ENCODE measurements around the gene CGB5.
"Not testable (repeated sequence)": the region's sequence is repeated elsewhere in the genome, so short reads cannot be mapped to it uniquely, and the experiment has no call there.

Gene CGB5

DNA sequence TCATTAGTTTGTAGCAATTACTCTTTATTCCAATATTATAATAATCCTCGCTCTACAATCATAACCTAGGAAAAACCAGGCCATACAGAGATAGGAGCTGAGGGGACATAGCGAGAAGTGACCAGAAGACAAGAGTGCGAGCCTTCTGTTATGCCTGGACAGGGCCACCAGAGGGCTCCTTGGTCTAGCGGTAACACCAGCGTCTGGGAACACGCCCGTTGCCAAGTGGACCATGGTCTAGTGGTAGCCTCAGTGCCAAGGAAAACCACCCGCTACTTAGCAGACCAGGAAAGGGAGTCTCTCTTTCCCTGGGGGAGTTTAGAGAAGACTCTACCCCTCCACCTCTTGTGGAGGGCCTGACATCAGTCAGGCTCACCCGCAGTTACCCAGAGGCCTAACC, 31.2 kb downstream of the CGB5 start:
- H3K27ac Mint-ChIP-seq, H3K9me3 Mint-ChIP-seq, H3K36me3 Mint-ChIP-seq, H3K4me3 Mint-ChIP-seq: not testable (repeated sequence)
- peaks cover 70% of the 10 kb centered on the region for H3K27me3 Mint-ChIP-seq
- peaks cover 15% of the 10 kb centered on the region for H3K4me1 Mint-ChIP-seq
- CTCF ChIA-PET: interaction anchor here (0.6 to 2.3 kb wide), 6 partner anchors 8 to 298 kb away, joined by 3 to 7 read pairs (median 4); no protein-coding TSS in a partner anchor
- DNase-seq: peak; percentile 40

DNA sequence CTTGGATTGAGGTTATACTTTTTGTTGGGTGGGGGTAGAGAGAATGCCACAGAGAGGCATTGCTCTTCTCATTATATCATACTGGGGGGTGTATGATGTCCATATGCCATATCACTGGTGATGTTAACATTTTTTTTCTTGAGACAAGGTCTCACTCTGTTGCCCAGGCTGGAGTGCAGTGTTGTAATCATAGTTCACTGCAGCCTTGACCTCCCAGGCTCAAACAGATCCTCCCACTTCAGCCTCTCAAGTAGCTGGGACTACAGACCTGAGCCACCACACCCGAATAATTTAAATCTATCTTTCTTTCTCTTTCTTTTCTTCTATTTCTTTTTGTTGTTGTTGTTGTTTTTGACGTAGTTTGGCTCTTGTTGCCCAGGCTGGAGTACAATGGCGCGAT, 36.7 kb downstream of the CGB5 start:
- Mint-ChIP-seq H3K4me1 (peaks cover 7% of the 10 kb centered on the region), H3K27me3 (peaks cover 32% of the 10 kb centered on the region), H3K4me3 (no peak overlapping the region)

DNA sequence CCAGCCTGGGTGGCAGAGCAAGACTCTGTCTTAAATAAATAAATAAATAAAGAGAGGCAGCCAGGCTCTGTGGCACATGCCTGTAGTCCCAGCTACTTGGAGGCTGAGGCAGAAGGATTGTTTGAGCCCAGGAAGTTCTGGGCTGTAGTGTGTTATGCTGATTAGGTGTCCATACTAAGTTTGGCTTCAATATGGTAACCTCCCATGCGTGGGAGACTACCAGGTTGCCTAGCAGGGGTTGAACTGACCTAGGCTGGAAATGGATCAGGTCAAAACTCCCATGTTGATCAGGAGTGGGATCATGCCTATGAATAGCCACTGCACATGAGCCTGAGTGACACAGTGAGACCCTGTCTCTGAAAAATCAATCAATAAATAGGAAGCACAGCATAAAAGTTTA, 37.6 kb downstream of the CGB5 start:
- Mint-ChIP-seq H3K4me3 (no peak overlapping the region), H3K4me1 (peaks cover 11% of the 10 kb centered on the region), H3K27ac (no peak overlapping the region), H3K9me3 (no peaks in the 10 kb centered on the region), H3K27me3 (peaks cover 24% of the 10 kb centered on the region), H3K36me3 (peaks cover 5% of the 10 kb centered on the region)
- no peak for DNase-seq
- CTCF ChIA-PET: no interaction called here

More for the DNA sequence above, 36.7 kb downstream of the CGB5 start:
- H3K27ac Mint-ChIP-seq: no peak overlapping the region
- CTCF ChIA-PET: interaction anchor here (0.7 kb wide), 1 partner anchor 17 kb away, joined by 4 read pairs; no protein-coding TSS in a partner anchor
- no peaks in the 10 kb centered on the region for H3K9me3 Mint-ChIP-seq
- no peak for DNase-seq
- no peaks in the 10 kb centered on the region for H3K36me3 Mint-ChIP-seq

DNA sequence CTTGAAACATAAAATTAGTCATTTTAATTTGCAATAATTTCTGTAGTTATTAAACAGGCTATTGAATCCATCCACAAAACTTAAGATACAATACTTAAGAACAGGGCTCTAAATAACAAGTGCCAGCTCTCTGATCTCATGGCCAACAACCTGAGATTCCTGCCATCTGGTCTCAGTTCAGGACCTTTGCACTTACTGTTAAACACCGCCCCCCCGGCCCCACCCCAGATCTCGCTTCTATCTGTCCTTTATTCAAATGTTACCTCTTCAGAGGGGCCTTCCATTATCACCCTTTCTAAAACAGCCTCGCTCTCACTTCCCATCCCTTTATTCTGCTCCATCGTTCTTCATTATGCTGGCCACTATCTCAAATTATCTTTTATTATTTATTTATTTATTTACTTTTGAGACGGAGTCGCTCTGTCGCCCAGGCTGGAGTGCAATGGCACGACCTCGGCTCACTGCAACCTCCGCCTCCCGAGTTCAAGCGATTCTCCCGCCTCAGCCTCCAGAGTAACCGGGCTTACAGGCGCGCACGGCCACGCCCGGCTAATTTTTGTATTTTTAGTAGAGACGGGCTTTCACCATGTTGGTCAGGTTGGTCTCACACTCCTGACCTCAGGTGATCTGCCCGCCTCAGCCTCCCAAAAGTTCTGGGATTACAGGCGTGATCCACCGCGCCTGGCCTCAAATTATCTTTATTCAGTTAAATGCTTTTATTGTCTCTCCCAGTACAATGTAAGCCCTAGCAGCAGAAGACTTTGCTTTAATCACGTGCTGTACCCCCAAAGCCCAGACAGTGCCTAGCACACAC, 40.8 kb downstream of the CGB5 start:
- Mint-ChIP-seq H3K27ac (peak overlapping the region; percentile 83), H3K9me3 (no peaks in the 10 kb centered on the region), H3K4me3 (peak overlapping the region; percentile 96), H3K4me1 (peaks cover 33% of the 10 kb centered on the region), H3K36me3 (peaks cover 19% of the 10 kb centered on the region), H3K27me3 (peaks cover 15% of the 10 kb centered on the region)
- no peak for DNase-seq
- CTCF ChIA-PET: no interaction called here

DNA sequence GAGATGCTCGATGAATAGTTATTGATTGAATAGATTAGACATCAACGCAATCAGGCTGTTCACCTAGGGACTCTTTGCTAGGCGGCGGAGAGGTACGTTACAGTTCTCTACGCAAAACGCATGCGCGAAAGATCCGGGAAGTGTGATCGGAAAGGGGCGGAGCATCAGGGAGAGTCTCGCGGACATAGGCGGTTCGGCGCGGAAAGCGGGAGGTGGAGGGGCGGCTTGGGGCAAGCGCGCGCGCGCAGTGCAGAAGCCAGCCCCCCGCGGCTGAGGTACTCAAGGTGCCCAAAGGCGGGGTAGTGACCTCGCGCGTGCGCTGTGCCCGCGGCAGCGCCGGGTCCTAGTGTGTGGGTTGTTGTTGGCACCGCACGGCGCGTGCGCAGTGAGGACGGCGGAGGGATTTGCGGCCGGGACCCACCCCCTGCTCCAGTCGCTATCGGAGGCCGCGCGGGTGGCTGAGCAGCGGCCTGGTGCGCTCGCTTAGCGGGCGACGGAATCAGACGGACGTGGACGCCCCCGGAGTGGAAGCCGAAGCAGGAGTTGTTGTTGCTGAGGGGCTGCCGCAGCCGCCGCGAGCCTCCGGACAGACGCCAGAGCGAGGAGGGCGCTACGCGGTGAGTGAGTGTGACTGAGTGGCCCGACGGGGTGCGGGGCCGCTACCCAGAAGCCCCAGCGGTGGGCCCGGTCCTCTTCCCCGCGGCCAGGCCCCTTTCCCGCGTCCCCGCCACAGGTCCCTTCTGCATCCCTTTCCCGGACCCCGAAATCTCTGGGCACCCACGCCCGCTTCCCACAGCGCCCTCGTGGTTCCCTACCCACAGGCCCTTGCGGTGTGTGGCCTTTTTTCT, 41.6 kb downstream of the CGB5 start, which contains the start of gene SNRNP70:
Gene SNRNP70 (plus strand): TSS at position 432 of the 848 bp plus-strand sequence. CDS start 964 bp downstream, outside the sequence.
- CTCF ChIA-PET: no interaction called here
- Mint-ChIP-seq H3K36me3 (peaks cover 21% of the 10 kb centered on the region), H3K27me3 (peaks cover 15% of the 10 kb centered on the region), H3K27ac (peak within 1 kb of the TSS; percentile 83), H3K4me3 (peak within 1 kb of the TSS; percentile 96), H3K4me1 (peaks cover 37% of the 10 kb centered on the region), H3K9me3 (no peaks in the 10 kb centered on the region)
- DNase-seq: peak; percentile 99

DNA sequence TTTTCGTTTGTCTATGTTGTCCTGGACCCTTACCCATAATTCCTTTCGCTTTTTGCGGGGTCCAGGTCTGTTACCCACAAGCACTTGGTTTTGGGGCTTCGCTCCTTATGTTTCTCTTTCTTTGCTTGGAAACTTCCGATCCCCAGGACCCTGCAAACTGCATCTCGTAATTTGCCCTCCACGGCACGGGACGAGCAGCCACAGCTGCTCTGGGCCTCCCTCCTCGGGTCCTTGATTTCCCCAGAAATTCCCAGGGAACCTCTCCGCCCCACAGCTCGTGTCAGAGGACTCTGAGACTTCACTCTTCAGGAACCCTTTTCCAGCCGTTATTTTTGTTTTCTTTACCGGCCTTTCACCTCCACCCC, 42.2 kb downstream of the CGB5 start:
- H3K4me1 Mint-ChIP-seq: peaks cover 40% of the 10 kb centered on the region
- peak overlapping the region; percentile 83 for H3K27ac Mint-ChIP-seq
- no peak for DNase-seq
- H3K9me3 Mint-ChIP-seq: no peaks in the 10 kb centered on the region
- peaks cover 24% of the 10 kb centered on the region for H3K36me3 Mint-ChIP-seq
- H3K27me3 Mint-ChIP-seq: peaks cover 11% of the 10 kb centered on the region
- H3K4me3 Mint-ChIP-seq: peak overlapping the region; percentile 96
- CTCF ChIA-PET: interaction anchor here (1.9 kb wide), 1 partner anchor 12 kb away, joined by 9 read pairs; no protein-coding TSS in a partner anchor

DNA sequence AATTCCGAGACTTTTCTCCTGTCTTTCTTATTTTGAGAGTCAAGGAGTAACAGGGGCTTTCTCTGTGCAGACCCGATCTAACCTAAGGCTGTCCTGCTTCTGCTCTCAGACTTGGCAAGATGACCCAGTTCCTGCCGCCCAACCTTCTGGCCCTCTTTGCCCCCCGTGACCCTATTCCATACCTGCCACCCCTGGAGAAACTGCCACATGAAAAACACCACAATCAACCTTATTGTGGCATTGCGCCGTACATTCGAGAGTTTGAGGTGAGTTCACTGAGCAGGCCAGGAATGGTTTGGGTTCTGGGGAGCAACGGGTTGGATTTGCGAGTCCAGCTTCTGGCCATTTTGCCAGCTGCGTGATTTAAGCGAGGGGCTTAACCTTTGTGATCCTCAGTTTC, 42.6 kb downstream of the CGB5 start:
- peak overlapping the region; percentile 96 for H3K4me3 Mint-ChIP-seq
- H3K36me3 Mint-ChIP-seq: peaks cover 25% of the 10 kb centered on the region
- H3K27ac Mint-ChIP-seq: peak overlapping the region; percentile 83
- H3K4me1 Mint-ChIP-seq: peaks cover 41% of the 10 kb centered on the region
- H3K27me3 Mint-ChIP-seq: peaks cover 11% of the 10 kb centered on the region
- CTCF ChIA-PET: interaction anchor here (1.2 to 1.9 kb wide), 3 partner anchors 12 to 28 kb away, joined by 3 to 9 read pairs (median 4); partner anchors contain the start of gene LIN7B
- DNase-seq: no peak
- H3K9me3 Mint-ChIP-seq: no peaks in the 10 kb centered on the region

DNA sequence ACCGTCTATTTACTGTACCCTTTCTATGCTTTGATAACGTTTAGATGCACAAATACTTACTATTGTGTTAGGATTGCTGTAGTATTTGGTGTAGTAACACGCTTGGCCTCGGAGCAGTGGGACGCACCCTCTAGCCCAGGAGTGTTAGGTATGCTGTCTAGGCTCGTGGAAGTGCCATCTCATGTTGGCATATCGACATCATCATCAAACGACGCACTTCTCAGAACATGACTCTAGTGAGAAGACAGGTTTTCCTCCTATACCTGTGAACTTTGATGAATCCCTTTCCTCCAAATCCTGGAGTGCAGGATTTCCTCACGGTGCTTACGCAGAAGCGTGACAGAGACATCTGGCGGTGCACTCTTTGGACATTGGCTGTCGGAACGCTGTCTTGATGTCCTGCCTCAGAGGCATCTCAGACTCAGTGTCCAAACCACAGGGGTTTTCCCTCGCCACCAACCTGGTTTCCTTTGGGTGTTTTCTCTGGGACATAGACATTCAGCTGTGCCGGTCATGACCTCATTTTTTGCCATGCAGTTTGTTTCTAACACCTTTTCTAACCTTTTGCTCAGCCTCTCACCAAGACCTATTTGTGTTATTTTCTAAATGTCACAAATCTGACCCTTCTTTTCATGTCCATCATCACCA, 47.9 kb downstream of the CGB5 start:
- Mint-ChIP-seq H3K9me3 (no peaks in the 10 kb centered on the region), H3K27me3 (no peaks in the 10 kb centered on the region), H3K4me1 (peaks cover 39% of the 10 kb centered on the region), H3K27ac (no peak overlapping the region), H3K4me3 (no peak overlapping the region), H3K36me3 (peaks cover 42% of the 10 kb centered on the region)
- CTCF ChIA-PET: no interaction called here
- no peak for DNase-seq

DNA sequence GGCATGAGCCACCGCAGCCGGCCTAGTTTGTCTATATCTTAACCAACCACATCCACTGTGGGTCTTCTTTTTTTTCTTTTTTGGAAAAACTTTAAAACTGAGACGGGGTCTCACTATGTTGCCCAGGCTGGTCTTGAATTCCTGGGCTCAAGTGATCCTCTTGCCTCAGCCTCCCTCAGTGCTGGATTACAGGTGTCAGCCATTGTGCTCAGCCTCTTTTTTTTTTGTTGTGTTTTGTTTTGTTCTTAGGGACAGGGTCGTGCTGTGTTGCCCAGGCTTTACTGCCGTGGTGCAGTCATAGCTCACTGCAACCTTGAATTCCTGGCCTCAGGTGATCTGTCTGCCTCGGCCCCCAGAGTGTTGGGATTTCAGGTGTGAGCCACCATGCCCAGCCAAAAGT, 49.0 kb downstream of the CGB5 start:
- Mint-ChIP-seq H3K4me3 (no peak overlapping the region), H3K27me3 (no peaks in the 10 kb centered on the region), H3K9me3 (no peaks in the 10 kb centered on the region), H3K36me3 (peaks cover 41% of the 10 kb centered on the region), H3K4me1 (peaks cover 38% of the 10 kb centered on the region), H3K27ac (no peak overlapping the region)
- DNase-seq: no peak
- CTCF ChIA-PET: no interaction called here

Data from activated naive CD4-positive, alpha-beta T cell treated with anti-CD3 and anti-CD28 coated beads, Interleukin-2, amount 10 ng/mL, durations not matched to agents 7 days and 5 days (primary cell).